GM23338 (cell line): Measurements from ENCODE around the gene ZNF77. TPM values are rescaled to one million over a fixed set of nuclear protein-coding genes. Genes with fewer than 3 reads are reported as not detected.
A peak's percentile ranks its signal among the peaks of the same experiment; 100 is the strongest.

Source experiments
- ATAC-seq: fragments of 200-7000 bp; cut with Tn5 transposase; 3 replicates; pipeline ENCODE4 v1.9.1; 2020
- DNase-seq: peaks from one replicate; pipeline ENCODE4 v3.0.0-alpha.2; 2015; ENCODE audit warnings: low spot score
- H2AFZ ChIP-seq: fragments of 200-600 bp; sonication (generic); 2 replicates; pipeline ENCODE4 v1.8.0; 2016; ENCODE audit warnings: antibody characterized with exemption, mild to moderate bottlenecking, moderate library complexity
- H3F3A ChIP-seq: fragments of 200-600 bp; sonication (generic); replicated peaks from 2 replicates; pipeline ENCODE4 v1.8.0; 2017; ENCODE audit warnings: antibody characterized with exemption, mixed run types, low read depth
- H3K27ac ChIP-seq: fragments of 200-600 bp; sonication (generic); 2 replicates; pipeline ENCODE4 v1.6.1; 2016; ENCODE audit warnings: low read depth
- H3K27me3 ChIP-seq: fragments of 200-600 bp; sonication (generic); 2 replicates; pipeline ENCODE4 v1.8.0; 2016; ENCODE audit warnings: mild to moderate bottlenecking, mixed run types, moderate library complexity; ENCODE audit not compliant: insufficient read depth
- H3K36me3 ChIP-seq: fragments of 200-600 bp; sonication (generic); 2 replicates; pipeline ENCODE4 v1.8.0; 2016; ENCODE audit warnings: mild to moderate bottlenecking; ENCODE audit not compliant: insufficient read depth
- H3K4me1 ChIP-seq: fragments of 200-600 bp; sonication (generic); 2 replicates; pipeline ENCODE4 v1.8.0; 2016; ENCODE audit warnings: mild to moderate bottlenecking, moderate library complexity; ENCODE audit not compliant: insufficient read depth
- H3K4me2 ChIP-seq: fragments of 200-600 bp; sonication (generic); 2 replicates; pipeline ENCODE4 v1.7.1; 2017; ENCODE audit warnings: mixed run types
- H3K4me3 ChIP-seq: fragments of 200-600 bp; sonication (generic); 2 replicates; pipeline ENCODE4 v1.6.1; 2016; ENCODE audit warnings: mixed run types
- H3K79me2 ChIP-seq: fragments of 200-600 bp; sonication (generic); replicated peaks from 2 replicates; pipeline ENCODE4 v1.8.0; 2017; ENCODE audit warnings: mild to moderate bottlenecking; ENCODE audit not compliant: insufficient read depth
- H3K9me2 ChIP-seq: fragments of 200-600 bp; sonication (generic); 2 replicates; pipeline ENCODE4 v1.8.0; 2017; ENCODE audit not compliant: insufficient read depth
- H4K20me1 ChIP-seq: fragments of 200-600 bp; sonication (generic); replicated peaks from 2 replicates; pipeline ENCODE4 v1.8.0; 2017; ENCODE audit warnings: mild to moderate bottlenecking; ENCODE audit not compliant: insufficient read depth
- H3K27ac Mint-ChIP-seq: 2 replicates; pipeline ENCODE4 v1.8.0; 2020; ENCODE audit warnings: inconsistent platforms, mild to moderate bottlenecking, moderate library complexity, mixed read lengths
- H3K27me3 Mint-ChIP-seq: 3 replicates; pipeline ENCODE4 v1.8.0; 2022; ENCODE audit warnings: low read depth, mild to moderate bottlenecking, moderate library complexity, mixed read lengths, inconsistent platforms; ENCODE audit not compliant: insufficient read depth, poor library complexity
- H3K36me3 Mint-ChIP-seq: 3 replicates; pipeline ENCODE4 v1.8.0; 2021; ENCODE audit warnings: low read depth, mild to moderate bottlenecking, inconsistent platforms, moderate library complexity, mixed read lengths
- H3K4me1 Mint-ChIP-seq: 3 replicates; pipeline ENCODE4 v1.8.0; 2020; ENCODE audit warnings: mild to moderate bottlenecking, inconsistent platforms, mixed read lengths
- H3K4me3 Mint-ChIP-seq: 3 replicates; pipeline ENCODE4 v1.8.0; 2021; ENCODE audit warnings: moderate library complexity, mild to moderate bottlenecking, inconsistent platforms, mixed read lengths
- H3K9me3 Mint-ChIP-seq: 3 replicates; pipeline ENCODE4 v1.8.0; 2020; ENCODE audit warnings: moderate library complexity, mild to moderate bottlenecking, inconsistent platforms, mixed read lengths
- CREB1 ChIP-seq: fragments of 250-450 bp; sonication (Bioruptor Pico); IDR thresholded peaks from 2 replicates; pipeline ENCODE4 v1.5.0; 2020; ENCODE audit warnings: low read depth, mild to moderate bottlenecking, moderate library complexity
- CTCF ChIP-seq, 2 experiments: fragments of 200-600 bp in 1 of 2; sonication (generic) in 1 of 2; conservative IDR thresholded peaks; 2 replicates each; pipeline versions ENCODE4 v1.5.1 to v1.6.1; 2016 to 2017; ENCODE audit warnings: antibody characterized with exemption in 2 of 2, low read depth in 2 of 2, mild to moderate bottlenecking in 2 of 2, moderate library complexity in 1 of 2
- ETS1 ChIP-seq: IDR thresholded peaks from 2 replicates; pipeline ENCODE4 v1.6.1; 2016; ENCODE audit warnings: antibody characterized with exemption
- EZH2 ChIP-seq: fragments of 200-600 bp; sonication (generic); IDR thresholded peaks from one replicate; pipeline ENCODE4 v1.8.0; 2017; ENCODE audit warnings: antibody characterized with exemption, mild to moderate bottlenecking, low read depth; ENCODE audit not compliant: unreplicated experiment
- EZH2phosphoT487 ChIP-seq: fragments of 200-600 bp; sonication (generic); IDR thresholded peaks from one replicate; pipeline ENCODE4 v1.8.1; 2018; ENCODE audit warnings: antibody characterized with exemption; ENCODE audit not compliant: unreplicated experiment
- JUNB ChIP-seq: IDR thresholded peaks from one replicate; pipeline ENCODE4 v1.6.1; 2016; ENCODE audit warnings: antibody characterized with exemption; ENCODE audit not compliant: unreplicated experiment
- NANOG ChIP-seq: IDR thresholded peaks from 2 replicates; pipeline ENCODE4 v1.6.1; 2016; ENCODE audit warnings: antibody characterized with exemption, borderline replicate concordance
- POLR2AphosphoS5 ChIP-seq: IDR thresholded peaks from 2 replicates; pipeline ENCODE4 v1.6.1; 2016; ENCODE audit warnings: antibody characterized with exemption, low read depth
- REST ChIP-seq: IDR thresholded peaks from one replicate; pipeline ENCODE4 v1.6.1; 2018; ENCODE audit warnings: antibody characterized with exemption; ENCODE audit not compliant: unreplicated experiment
- STAT1 ChIP-seq: IDR thresholded peaks from one replicate; pipeline ENCODE4 v1.6.1; 2016; ENCODE audit warnings: antibody characterized with exemption; ENCODE audit not compliant: unreplicated experiment
- ZNF114 ChIP-seq: fragments of 250-450 bp; sonication (Bioruptor Pico); IDR thresholded peaks from 2 replicates; pipeline ENCODE4 v1.5.0; 2020; ENCODE audit warnings: mild to moderate bottlenecking, moderate library complexity
- ZNF331 ChIP-seq: fragments of 250-450 bp; sonication (Bioruptor Pico); IDR thresholded peaks from 2 replicates; pipeline ENCODE4 v1.5.0; 2020; ENCODE audit warnings: low read depth, mild to moderate bottlenecking, moderate library complexity
- ZNF462 ChIP-seq: fragments of 250-450 bp; sonication (Bioruptor Pico); IDR thresholded peaks from 2 replicates; pipeline ENCODE4 v1.5.0; 2020; ENCODE audit warnings: mild to moderate bottlenecking, moderate library complexity
- polyA plus RNA-seq: library from polyadenylated mRNA; unstranded; fragments of >200 nt; fragmentation: Nextera tagmentation; extraction: Ambion mirVana; gene quantifications from 2 replicates; pipeline ENCODE4 v1.2.1, GENCODE V29; 2016
- total RNA-seq: library from RNA; depleted of rRNA; stranded (reverse); fragments of >200 nt; shearing (Covaris generic); gene quantifications from 2 replicates; pipeline ENCODE4 v1.2.3, GENCODE V29; 2014

The ZNF77 gene
- total and polyA plus RNA-seq, 2 experiments from 2014 or later: 3.3 to 4.5 TPM

DNA sequence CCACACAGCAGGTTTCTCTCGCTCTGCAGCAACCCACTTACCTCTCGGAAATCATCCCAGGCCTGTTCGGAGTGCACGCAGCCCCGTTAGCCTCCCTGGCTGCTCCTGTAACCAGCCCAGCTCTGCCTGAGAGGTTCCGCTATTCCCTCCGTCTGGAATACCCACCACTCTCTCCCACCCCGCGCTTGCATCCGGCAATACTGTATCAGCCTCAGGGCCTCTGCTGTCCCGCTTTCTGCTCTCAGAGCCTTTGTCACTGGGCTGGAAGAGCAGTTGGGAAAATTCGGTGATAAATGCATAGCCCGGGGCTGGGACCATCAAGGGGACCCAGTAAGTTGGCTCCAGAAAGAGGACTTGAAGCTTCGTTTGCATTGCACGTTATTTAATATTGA, 31.8 kb upstream of the ZNF77 start:
- peak overlapping the region; percentile 58 for H3K4me3 ChIP-seq
- peaks cover 11% of the 10 kb centered on the region; the same call in 1 of the 2 replicates for H3K4me1 ChIP-seq
- ATAC-seq (peak; percentile 25), DNase-seq (peak; percentile 45)
- no peaks in the 10 kb centered on the region for H4K20me1 ChIP-seq
- Mint-ChIP-seq H3K4me3 (peak overlapping the region; percentile 75), H3K27me3 (peaks cover 56% of the 10 kb centered on the region), H3K9me3 (no peaks in the 10 kb centered on the region), H3K36me3 (no peaks in the 10 kb centered on the region), H3K27ac (no peak overlapping the region; the same call in 1 of the 2 replicates), H3K4me1 (peaks cover 14% of the 10 kb centered on the region)
- no peaks in the 10 kb centered on the region for H3K79me2 ChIP-seq
- H3K9me2 ChIP-seq: no peaks in the 10 kb centered on the region
- peaks cover 17% of the 10 kb centered on the region for H3K27me3 ChIP-seq
- H3K36me3 ChIP-seq: no peaks in the 10 kb centered on the region
- no peak overlapping the region for H3K27ac ChIP-seq
- TF ChIP-seq ETS1 (no peak), NANOG (no peak), ZNF114 (CRISPR knock-in tag) (no peak), ZNF331 (CRISPR knock-in tag) (no peak), CREB1 (CRISPR knock-in tag) (no peak), CTCF (conservative IDR thresholded peaks at IDR 0.05; ENCODE audit: low read depth in 2 of 2) (no peak), ZNF462 (CRISPR knock-in tag) (no peak), REST (no peak), EZH2 (no peak), EZH2phosphoT487 (no peak), JUNB (no peak), POLR2AphosphoS5 (no peak), STAT1 (no peak)
- H3F3A ChIP-seq: peaks cover 5% of the 10 kb centered on the region; the same call in 1 of the 2 replicates
- peak overlapping the region; percentile 24 for H2AFZ ChIP-seq
- peak overlapping the region; percentile 85 for H3K4me2 ChIP-seq
